HG02588 (cell line): ENCODE data around the gene ZNF407.
A peak's percentile ranks its signal among the peaks of the same experiment; 100 is the strongest.

Experiments used
- ATAC-seq: cut with Tn5 transposase; IDR thresholded peaks from one replicate; pipeline ENCODE4 v1.9.1; 2021; ENCODE audit warnings: mild to moderate bottlenecking, moderate library complexity; ENCODE audit not compliant: unreplicated experiment

The ZNF407 gene

GRCh38 chr18:74579496-74580065 is 18.1 kb upstream of the ZNF407 start:
- no peak for ATAC-seq

GRCh38 chr18:74582642-74583041 is 15.0 kb upstream of the ZNF407 start:
- no peak for ATAC-seq

- no peak for ATAC-seq
Observed at GRCh38 chr18:74587441-74587840, 10.2 kb upstream of the ZNF407 start.

- ATAC-seq, result no peak
Observed at GRCh38 chr18:74589021-74589420, 8.6 kb upstream of the ZNF407 start.

GRCh38 chr18:74589811-74590210 is 7.9 kb upstream of the ZNF407 start:
- ATAC-seq, result no peak

- ATAC-seq, result no peak
Observed at GRCh38 chr18:74590671-74591070, 7.0 kb upstream of the ZNF407 start.

- ATAC-seq, result no peak
Observed at GRCh38 chr18:74595431-74595830, 2.2 kb upstream of the ZNF407 start.

- ATAC-seq, result peak; percentile 33
Observed at GRCh38 chr18:74597034-74597661, 522 bp upstream of the ZNF407 start.

GRCh38 chr18:74598350-74599001 is 806 bp downstream of the ZNF407 start:
- peak; percentile 57 for ATAC-seq

- no peak for ATAC-seq
Observed at GRCh38 chr18:74604361-74604760, 6.7 kb downstream of the ZNF407 start.

- ATAC-seq, result no peak
Observed at GRCh38 chr18:74604774-74605173, 7.1 kb downstream of the ZNF407 start.

- ATAC-seq, result no peak
Observed at GRCh38 chr18:74608681-74609080, 11.0 kb downstream of the ZNF407 start.

- no peak for ATAC-seq
Observed at GRCh38 chr18:74609535-74609934, 11.9 kb downstream of the ZNF407 start.

GRCh38 chr18:74610051-74610615 is 12.5 kb downstream of the ZNF407 start:
- ATAC-seq, result no peak

GRCh38 chr18:74610860-74611259 is 13.2 kb downstream of the ZNF407 start:
- ATAC-seq, result no peak

- no peak for ATAC-seq
Observed at GRCh38 chr18:74611765-74612164, 14.1 kb downstream of the ZNF407 start.

GRCh38 chr18:74613381-74613780 is 15.7 kb downstream of the ZNF407 start:
- no peak for ATAC-seq

GRCh38 chr18:74616494-74616893 is 18.8 kb downstream of the ZNF407 start:
- no peak for ATAC-seq

GRCh38 chr18:74617486-74617885 is 19.8 kb downstream of the ZNF407 start:
- ATAC-seq, result no peak

- ATAC-seq, result no peak
Observed at GRCh38 chr18:74622072-74622471, 24.4 kb downstream of the ZNF407 start.

GRCh38 chr18:74623047-74623816 is 25.6 kb downstream of the ZNF407 start:
- ATAC-seq, result no peak
